Gastrocnemius medialis (tissue), 4 donors: ENCODE data around the gene ALPL. TPM values are rescaled to one million over a fixed set of nuclear protein-coding genes. Genes with fewer than 3 reads are reported as not detected.

ENCODE experiments used
- ATAC-seq, 2 donors: fragments of 150-250 bp; one replicate each; pipeline ENCODE4 v1.9.1; 2016
- DNase-seq, 2 donors: peaks; one replicate each; pipeline ENCODE4 v3.0.0-alpha.2; 2019
- H3K27ac ChIP-seq, 4 donors: fragments of 200-600 bp; sonication (generic); 1 replicate in 1 of 4; 2 replicates in 3 of 4; pipeline ENCODE4 v1.5.1; 2016 to 2018; ENCODE audit warnings: mild to moderate bottlenecking in 2 of 4, moderate library complexity in 1 of 4
- H3K27me3 ChIP-seq, 3 donors: fragments of 200-600 bp; sonication (generic) in 2 of 3; 1 replicate in 1 of 3; 2 replicates in 2 of 3; pipeline versions ENCODE4 v1.5.1 to v1.6.0; 2016 to 2019; ENCODE audit warnings: mild to moderate bottlenecking in 1 of 3, moderate library complexity in 1 of 3
- H3K36me3 ChIP-seq, 2 donors: fragments of 200-600 bp; sonication (generic) in 1 of 2; one replicate each; pipeline ENCODE4 v1.5.1; 2017 to 2018
- H3K4me1 ChIP-seq, 2 donors: fragments of 200-600 bp; sonication (generic) in 1 of 2; one replicate each; pipeline ENCODE4 v1.5.1; 2016 to 2017; ENCODE audit warnings: mild to moderate bottlenecking in 2 of 2
- H3K4me3 ChIP-seq, 4 donors: fragments of 200-600 bp; sonication (generic) in 3 of 4; 1 replicate in 1 of 4; 2 replicates in 3 of 4; pipeline ENCODE4 v1.5.1; 2016 to 2019; ENCODE audit warnings: mild to moderate bottlenecking in 2 of 4
- H3K9me3 ChIP-seq, 3 donors: fragments of 200-600 bp; sonication (generic) in 2 of 3; 1 replicate in 1 of 3; 2 replicates in 2 of 3; pipeline ENCODE4 v1.5.1; 2016 to 2019
- POLR2A ChIP-seq, 2 donors: fragments of 450-650 bp; IDR thresholded peaks; one replicate each; pipeline ENCODE4 v1.6.1; 2017; ENCODE audit warnings: antibody characterized with exemption in 2 of 2, mild to moderate bottlenecking in 2 of 2, moderate library complexity in 2 of 2
- in situ Hi-C, 4 donors: fragments of 200-750 bp; cut with MboI; loops; one replicate each; pipeline versions ENCODE4 v1.15.0 to v1.8.0; 2017; ENCODE audit warnings: low sequenced_read_pairs in 4 of 4
- intact Hi-C: fragments of 100-400 bp; cut with DNase I; formaldehyde crosslinking; loops from one replicate; pipeline ENCODE4 v1.15.1; 2023; ENCODE audit warnings: low total_unique reads
- total RNA-seq, 4 donors: library from RNA; depleted of rRNA; stranded (reverse); fragments of >200 nt; gene quantifications; one replicate each; pipeline versions ENCODE4 v1.1.0 to v1.2.3, GENCODE V29; 2016
- TF ChIP-seq, protein P1 (sequence below), 5 experiments: fragments of 450-650 bp in 3 of 5; fragments of 200-600 bp in 2 of 5; sonication (generic) in 2 of 5; IDR thresholded peaks in 4 of 5; conservative IDR thresholded peaks in 1 of 5; 1 replicate in 4 of 5; 2 replicates in 1 of 5; pipeline ENCODE4 v1.5.1; 2016 to 2019; ENCODE audit warnings: antibody characterized with exemption in 5 of 5, mild to moderate bottlenecking in 3 of 5, moderate library complexity in 3 of 5

Gene ALPL
- total RNA-seq, 4 donors from 2014 or later = 0.90 to 3.6 (median 2.2) TPM

DNA sequence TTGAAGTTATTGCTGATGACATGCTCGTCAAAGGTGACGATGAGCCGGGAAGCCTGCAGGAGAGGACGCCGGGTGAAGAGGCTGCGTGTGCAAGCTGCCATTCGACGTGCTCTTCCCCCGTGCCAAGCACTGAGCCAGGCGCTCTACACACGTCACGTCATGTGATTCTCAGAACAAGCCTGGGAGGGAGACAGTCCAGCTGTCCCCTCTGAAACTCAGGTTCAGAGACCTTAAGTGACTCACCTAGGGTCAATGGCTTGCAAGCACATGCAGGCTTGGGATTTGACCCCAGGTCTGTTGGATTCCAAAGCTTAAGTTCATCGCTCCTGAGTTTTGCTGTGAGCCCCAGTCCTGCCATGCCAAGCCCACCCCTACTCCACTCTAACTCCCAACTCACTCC is 102.8 kb downstream of the ALPL start:
- in situ Hi-C loops (no loop called here), intact Hi-C loops (no loop called here)
- no peak for ATAC-seq
- TF ChIP-seq POLR2A (IDR thresholded peaks at IDR 0.05) = no peak
- TF ChIP-seq, protein P1, sequence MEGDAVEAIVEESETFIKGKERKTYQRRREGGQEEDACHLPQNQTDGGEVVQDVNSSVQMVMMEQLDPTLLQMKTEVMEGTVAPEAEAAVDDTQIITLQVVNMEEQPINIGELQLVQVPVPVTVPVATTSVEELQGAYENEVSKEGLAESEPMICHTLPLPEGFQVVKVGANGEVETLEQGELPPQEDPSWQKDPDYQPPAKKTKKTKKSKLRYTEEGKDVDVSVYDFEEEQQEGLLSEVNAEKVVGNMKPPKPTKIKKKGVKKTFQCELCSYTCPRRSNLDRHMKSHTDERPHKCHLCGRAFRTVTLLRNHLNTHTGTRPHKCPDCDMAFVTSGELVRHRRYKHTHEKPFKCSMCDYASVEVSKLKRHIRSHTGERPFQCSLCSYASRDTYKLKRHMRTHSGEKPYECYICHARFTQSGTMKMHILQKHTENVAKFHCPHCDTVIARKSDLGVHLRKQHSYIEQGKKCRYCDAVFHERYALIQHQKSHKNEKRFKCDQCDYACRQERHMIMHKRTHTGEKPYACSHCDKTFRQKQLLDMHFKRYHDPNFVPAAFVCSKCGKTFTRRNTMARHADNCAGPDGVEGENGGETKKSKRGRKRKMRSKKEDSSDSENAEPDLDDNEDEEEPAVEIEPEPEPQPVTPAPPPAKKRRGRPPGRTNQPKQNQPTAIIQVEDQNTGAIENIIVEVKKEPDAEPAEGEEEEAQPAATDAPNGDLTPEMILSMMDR (IDR thresholded peaks at IDR 0.05 in 4 of 5, conservative IDR thresholded peaks at IDR 0.05 in 1 of 5) = no peak
- no peaks in the 10 kb centered on the region for H3K4me1 ChIP-seq
- H3K4me3 ChIP-seq = no peak overlapping the region
- no peaks in the 10 kb centered on the region for H3K36me3 ChIP-seq
- no peaks in the 10 kb centered on the region for H3K27me3 ChIP-seq
- no peak overlapping the region for H3K27ac ChIP-seq
- H3K9me3 ChIP-seq = no peaks in the 10 kb centered on the region
- no peak for DNase-seq

DNA sequence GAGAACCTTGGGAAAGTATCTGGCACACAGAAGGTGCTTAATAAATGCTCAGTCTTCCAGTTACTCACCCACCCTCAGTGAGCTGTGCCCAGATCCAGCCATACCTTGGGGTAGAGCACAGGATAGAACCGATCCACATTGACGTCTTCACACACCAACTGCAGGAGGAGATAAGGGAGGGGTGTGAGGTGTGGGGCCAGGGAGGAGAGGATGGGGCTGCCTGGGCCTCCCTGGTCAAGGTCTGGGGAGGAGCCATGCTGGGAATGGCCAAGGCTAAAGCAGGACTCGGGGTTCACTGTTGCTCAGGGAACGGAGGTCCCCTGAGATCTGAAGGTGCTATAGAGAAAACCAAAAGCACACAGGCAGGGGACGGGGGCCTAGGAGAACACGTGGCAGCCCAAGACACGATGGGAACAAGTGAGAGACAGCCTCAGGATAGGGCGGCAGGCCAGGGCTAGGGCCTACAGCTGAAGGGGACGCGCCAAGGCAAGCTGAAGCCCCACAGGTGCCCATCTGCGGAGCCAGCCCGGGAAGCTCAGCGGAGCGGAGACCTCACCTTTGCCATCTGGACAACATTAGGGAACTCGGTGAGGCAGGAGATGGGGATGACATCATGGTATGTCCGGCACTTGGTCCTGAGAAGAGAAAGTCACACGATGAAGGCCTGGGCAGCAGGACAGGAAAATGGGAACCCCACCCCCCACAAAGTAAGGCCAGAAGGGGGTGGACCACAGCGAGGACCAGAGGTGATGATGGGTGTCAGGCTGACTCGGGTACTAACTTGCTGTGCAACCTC is 104.0 kb downstream of the ALPL start:
- H3K9me3 ChIP-seq = no peaks in the 10 kb centered on the region
- intact Hi-C loops = no loop called here
- H3K27me3 ChIP-seq = no peaks in the 10 kb centered on the region
- no peak overlapping the region for H3K27ac ChIP-seq
- TF ChIP-seq, protein P1 (IDR thresholded peaks at IDR 0.05 in 4 of 5, conservative IDR thresholded peaks at IDR 0.05 in 1 of 5) = no peak
- no peak for TF ChIP-seq POLR2A (IDR thresholded peaks at IDR 0.05)
- no peaks in the 10 kb centered on the region for H3K36me3 ChIP-seq
- DNase-seq (no peak), ATAC-seq (no peak)
- H3K4me3 ChIP-seq = no peak overlapping the region
- H3K4me1 ChIP-seq = no peaks in the 10 kb centered on the region
- in situ Hi-C loops = no loop called here

GRCh38 chr1:21614419-21615115 is 105.3 kb downstream of the ALPL start:
- H3K27ac ChIP-seq = no peak overlapping the region
- in situ Hi-C loops (no loop called here), intact Hi-C loops (no loop called here)
- DNase-seq (no peak), ATAC-seq (no peak)
- no peaks in the 10 kb centered on the region for H3K36me3 ChIP-seq
- no peak overlapping the region for H3K4me3 ChIP-seq
- TF ChIP-seq, protein P1 (IDR thresholded peaks at IDR 0.05 in 4 of 5, conservative IDR thresholded peaks at IDR 0.05 in 1 of 5) = no peak
- no peak for TF ChIP-seq POLR2A (IDR thresholded peaks at IDR 0.05)
- no peaks in the 10 kb centered on the region for H3K9me3 ChIP-seq
- no peaks in the 10 kb centered on the region for H3K4me1 ChIP-seq
- no peaks in the 10 kb centered on the region for H3K27me3 ChIP-seq

- Histone ChIP-seq H3K27me3 (peaks cover 3 to 9% (median 4%) of the 10 kb centered on the region in 3 donors), H3K9me3 (no peaks in the 10 kb centered on the region), H3K27ac (no peak overlapping the region), H3K36me3 (no peaks in the 10 kb centered on the region), H3K4me3 (no peak overlapping the region), H3K4me1 (no peaks in the 10 kb centered on the region)
- in situ Hi-C loops (no loop called here), intact Hi-C loops (no loop called here)
- TF ChIP-seq POLR2A (IDR thresholded peaks at IDR 0.05) = no peak
- TF ChIP-seq, protein P1 (IDR thresholded peaks at IDR 0.05 in 4 of 5, conservative IDR thresholded peaks at IDR 0.05 in 1 of 5) = no peak
- no peak for ATAC-seq
- DNase-seq = no peak
These were observed 107.1 kb downstream of the ALPL start for GRCh38 chr1:21616372-21616771.
